NCI-H2107 (cell line): ENCODE data around the gene DHCR24.

Source experiments
- DNase-seq: peaks from one replicate; lab custom pipeline; 2025; lab: John Stamatoyannopoulos, UW

The DHCR24 gene

DNA sequence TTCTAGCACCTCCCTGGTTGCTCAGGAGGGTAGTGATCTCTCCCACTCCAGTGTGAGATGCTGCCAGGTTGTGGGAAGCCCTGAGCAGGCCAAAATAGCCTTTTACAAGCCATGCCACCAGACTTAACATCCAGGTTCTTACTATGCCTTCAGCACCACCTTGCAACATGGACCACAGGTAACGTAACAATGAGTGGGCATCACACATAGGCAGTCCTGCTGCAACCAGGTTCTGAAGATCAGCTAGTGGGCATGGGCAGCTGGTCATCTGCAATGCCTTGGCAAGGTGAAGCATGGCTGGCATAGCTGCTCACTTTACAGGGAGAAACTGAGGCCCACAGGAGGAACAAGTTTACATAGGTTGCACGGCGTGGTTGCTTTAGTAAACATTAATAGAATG lies 40.7 kb downstream of the DHCR24 start:
- DNase-seq: no peak

DNA sequence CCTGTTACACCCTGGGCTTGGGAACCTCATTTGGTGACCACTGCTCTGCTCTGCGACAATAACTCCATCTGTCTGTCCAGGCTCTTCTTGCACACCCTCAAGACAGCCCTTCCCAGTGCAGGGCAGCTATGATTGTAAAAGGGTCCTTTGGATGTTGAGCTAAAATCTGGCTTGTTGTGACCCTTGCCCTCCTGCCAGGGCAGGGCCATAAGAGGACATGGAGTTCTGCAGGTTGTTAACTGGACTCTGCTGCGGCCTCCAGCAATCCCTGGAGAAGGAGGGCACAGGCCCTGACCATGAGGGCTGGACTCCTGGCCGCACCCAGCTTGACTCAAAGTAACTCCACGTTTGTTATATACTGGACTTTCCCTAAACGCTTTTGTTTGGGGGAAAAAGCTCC lies 41.2 kb downstream of the DHCR24 start:
- no peak for DNase-seq

DNA sequence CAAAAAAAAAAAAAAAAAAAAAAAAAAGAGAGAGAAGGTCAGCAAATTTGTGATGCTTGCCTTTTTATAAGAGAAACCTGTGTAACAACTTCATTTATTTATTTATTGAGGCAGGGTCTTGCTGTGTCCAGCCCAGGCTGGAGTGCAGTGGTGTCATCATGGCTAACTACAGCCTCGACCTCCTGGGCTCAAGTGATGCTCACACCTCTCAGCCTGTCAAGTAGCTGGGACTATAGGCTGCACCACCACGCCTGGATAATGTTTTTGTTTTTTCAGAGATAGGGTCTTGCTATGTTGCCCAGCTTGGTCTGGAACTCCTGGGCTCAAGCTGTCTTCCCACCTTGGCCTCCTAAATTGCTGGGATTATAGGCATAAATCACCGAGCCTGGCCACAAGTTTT lies 42.4 kb downstream of the DHCR24 start:
- DNase-seq: no peak

DNA sequence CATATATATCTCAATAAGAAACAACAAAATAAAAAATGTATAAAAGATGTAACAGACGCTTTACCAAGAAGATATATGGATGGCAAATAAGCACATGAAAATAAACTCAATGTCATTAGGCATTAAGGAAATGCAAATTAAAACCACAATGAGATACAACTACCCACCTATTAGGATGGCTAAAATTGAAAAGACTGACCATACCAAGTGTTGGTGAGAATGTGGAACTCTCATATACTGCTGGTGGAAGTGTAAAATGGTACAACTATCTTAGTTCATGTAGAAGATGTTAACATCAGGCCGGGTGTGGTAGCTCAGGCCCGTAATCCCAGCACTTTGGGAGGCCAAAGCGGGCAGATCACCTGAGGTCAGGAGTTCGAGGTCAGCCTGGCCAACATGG lies 43.5 kb downstream of the DHCR24 start:
- DNase-seq: no peak

DNA sequence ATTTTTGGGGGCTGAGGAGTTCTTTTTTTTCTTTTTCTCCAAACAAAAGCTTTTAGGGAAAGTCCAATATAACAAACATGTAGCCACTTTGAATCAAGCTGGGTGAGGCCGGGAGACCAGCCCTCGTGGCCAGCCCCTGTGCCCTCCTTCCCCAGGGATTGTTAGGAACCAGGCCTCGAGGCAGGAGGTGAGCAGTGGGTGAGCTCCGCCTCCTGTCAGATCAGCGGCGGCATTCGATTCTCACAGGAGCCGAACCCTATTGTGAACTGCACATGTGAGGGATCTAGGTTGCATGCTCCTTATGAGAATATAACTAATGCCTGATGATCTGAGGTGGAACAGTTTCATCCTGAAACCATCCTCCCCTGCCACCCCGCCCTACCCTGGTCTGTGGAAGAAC lies 44.0 kb downstream of the DHCR24 start:
- DNase-seq: no peak

DNA sequence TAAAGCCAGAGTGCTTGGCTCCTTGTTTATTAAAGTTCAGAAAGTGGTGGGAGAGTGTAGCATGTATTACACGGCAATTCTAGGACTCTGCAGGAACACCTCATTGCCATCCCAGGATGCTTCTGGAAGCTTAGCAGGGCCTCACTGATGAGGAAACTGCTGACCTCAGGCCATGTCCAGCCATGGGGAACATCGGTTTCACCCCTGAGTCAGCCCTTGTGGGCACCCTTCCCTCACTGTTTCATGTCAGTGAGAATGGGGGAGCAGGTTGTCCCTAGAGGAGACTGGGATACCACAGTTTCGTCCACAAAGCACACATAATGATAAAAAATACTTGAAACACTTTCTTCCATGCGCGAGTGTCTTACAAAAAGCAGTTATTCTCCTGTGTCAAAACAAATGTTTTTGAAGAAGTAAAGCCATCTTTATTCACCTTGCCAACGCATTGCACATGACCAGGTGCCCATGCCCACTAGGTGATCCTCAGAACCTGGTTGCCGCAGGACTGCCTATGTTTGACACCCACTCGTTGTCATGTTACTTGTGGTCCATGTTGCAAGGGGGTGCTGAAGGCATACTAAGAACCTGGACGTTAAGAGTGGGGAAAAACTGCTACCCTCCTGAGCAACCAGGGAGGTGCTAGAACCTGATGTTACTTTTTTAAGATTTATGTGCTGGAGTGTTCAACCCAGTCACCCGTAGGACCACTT lies 44.6 kb downstream of the DHCR24 start:
- DNase-seq: no peak

DNA sequence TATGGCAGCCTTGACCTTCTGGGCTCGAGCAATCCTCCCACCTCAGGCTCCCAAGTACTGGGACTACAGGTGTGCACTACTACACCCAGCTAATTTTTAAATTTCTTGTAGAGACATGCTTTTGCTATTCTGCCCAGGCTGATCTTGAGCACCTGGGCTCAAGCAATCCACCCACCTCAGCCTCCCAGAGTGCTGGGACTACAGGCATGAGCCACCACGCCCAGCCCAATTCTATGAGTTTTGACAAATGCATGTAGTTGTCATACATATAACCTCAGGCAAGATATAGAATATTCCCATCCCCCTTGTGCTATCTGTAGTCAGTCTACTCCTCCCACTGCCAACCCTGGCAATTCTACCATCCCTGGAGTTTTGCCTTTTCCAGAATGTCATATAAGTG lies 47.2 kb downstream of the DHCR24 start:
- no peak for DNase-seq

DNA sequence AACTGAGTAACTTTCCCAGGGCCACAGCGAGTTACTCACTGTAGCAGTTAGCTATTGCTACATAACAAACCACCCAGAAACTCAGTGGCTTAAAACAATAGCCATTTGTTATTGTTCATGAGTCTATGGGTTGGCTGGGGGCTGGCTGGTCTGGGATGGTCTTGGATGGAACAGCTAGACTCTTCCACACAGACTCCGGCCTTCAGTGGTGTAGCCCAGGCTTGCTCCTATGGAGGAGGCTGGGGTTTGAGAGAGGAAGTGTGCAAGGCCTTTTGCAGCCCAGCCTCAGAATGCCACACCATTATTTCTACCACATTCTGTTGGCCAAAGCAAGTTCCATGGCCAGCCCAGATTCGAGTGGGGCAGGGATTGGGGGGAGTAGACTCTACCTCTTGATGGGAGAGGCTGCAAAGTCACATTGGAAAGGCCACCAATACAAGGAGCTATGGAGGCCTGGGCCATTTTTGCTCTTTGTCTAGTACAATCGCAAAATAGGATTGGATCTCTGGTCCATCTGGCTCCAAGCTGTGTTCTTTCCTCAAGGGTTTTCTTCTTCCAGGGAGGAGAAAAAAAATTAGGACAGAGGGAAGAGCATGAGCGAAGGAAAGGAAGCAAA lies 48.3 kb downstream of the DHCR24 start:
- DNase-seq: no peak

DNA sequence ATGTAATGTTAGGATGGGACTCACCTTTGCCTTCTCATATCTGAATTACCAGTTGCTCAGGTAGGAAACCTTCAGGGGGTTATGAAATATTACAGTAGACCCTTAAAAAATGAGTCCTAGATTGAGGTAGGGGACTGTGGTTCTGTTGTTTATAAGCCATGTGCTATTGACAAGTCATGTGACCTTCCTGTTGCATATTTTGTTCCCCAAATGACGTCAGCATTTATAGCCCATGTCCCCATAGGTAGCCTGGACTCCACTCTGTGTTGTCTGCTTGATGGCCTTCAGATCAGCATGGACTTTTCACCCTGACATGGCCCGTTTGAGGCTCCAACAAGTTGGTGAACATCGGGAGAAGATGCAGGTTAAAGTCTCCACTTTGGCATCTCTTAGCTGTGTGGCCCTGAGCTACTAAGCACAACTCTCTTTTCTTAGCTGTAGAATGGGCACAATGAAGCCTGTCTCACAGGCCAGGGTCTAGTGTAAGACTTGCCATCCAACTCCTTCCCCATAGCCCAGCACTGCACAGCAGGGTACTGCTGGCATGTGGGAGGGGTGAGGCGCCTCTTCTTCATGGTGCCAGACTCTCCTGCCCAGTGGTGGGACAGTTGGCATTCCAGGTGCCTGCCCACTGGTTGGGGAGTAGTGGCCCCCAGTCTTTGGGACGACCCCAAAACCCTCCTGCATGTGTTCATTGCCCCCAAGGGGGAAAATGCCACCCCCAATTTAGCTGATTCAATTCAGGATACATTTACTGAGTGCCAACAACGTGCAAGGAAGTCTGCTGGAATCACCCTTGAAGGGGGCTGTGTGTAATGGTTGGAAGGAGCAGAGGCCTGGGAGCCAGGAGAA lies 49.8 kb downstream of the DHCR24 start:
- no peak for DNase-seq

DNA sequence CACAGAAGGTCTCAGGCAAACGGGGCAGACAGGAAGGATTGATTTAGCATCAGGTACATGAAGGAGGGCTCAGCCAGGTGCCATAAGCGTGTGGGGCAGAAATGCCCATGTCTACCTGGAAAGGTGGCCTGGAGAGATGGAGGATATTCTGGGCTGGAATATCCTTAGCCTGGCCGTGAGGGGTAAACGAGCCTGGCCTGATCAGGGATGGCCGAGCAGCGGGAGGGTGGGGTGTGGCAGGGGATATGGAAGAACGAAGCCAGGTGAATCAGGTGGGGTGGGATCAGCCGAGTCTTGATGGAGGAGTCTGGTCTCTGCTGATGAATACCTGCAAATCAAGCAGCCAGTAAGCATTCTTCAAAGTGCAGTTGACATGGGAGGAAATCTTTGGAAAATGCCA lies 50.4 kb downstream of the DHCR24 start:
- DNase-seq: no peak

DNA sequence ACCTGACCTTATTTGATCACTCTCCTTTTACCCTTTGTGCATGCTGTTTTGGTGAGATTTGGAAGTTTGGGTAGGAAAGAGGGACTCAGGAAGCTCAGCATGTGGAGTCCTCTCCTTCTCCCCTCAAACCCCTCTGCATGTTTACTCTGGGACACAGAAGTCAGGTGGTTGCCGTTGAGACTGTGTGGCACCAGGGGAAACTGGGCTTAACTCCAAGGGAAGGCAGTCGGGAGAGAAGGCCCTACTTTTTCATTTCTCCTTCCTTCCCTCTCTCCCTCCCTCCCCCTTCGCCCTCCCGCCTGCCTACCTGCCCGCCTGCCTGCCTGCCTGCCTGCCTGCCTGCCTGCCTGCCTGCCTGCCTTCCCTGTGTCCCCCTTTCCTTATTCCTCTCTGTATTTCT lies 51.0 kb downstream of the DHCR24 start:
- DNase-seq: no peak

DNA sequence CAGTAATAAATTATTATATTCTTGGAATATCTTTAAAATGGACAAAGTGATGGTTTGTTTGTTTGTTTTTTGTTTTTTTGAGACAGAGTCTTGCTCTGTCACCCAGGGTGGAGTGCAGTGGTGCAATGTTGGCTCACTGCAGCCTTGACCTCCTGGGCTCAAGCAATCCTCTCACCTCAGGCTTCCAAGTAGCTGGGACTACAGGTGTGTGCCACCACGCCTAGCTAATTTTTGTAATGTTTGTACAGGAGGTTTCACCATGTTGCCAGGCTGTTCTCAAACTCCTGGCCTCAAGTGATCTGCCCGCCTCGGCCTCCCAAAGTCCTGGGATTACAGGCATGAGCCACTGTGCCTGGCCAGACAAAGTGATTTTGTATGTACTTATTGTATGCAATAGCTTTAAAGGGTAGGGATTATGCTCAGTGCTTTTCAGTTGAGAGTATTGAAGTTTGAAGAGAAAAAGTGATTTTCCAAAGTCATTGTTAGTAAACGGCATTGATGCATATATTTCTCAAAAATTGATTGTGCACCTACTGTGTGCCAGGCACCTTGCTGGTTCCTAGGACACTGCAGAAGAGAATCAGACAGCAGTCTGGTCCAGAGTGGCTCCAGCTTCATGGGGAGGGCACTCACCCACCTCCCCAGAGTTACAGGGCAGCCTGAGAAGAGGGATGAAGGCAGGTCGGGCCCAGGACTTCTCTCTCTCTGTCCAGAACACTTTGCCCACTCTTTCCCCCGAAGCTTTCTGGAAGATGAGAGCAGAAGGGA lies 51.7 kb downstream of the DHCR24 start:
- DNase-seq: no peak

DNA sequence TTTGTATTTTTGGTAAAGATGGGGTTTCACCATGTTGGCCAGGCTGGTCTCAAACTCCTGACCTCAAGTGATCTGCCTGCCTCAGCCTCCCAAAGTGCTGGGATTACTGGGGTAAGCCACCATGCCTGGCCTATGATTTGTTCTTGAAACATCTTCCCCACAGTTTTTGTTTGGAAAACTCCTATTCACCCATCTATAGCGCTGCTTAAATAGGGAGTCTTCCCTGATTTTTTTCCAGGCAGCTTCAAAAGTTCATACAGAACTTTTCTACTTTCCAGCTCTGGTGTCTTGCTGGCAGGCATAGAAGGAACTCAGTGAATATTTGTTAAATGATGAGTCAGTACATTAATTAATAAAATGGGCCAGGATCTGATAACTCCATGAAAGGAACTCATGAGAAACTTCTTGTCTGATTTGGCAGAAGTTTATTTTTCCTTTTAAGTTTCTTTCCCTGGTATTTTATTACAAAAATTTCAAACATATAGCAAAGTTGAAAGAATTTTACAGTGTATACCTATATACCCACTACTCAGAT lies 52.9 kb downstream of the DHCR24 start:
- no peak for DNase-seq

DNA sequence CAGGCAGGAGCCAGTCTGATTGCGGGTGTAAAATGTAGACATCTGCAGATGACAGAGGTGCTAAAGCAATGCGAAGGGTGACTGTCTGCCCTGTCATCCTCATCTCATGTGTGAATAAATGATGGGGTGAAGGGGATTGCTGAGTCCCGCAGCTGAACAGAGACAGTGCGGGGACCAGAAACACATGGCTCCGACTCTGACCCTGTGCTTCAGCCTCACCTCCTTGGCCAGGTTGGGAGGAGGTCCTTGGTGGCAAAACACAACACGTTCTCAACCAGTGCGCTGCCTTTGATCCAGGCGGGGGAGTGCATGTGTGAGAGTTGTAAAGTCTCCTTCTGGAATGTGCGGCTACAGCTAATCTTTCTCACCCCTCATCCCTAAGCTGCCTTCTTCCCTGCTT lies 53.9 kb downstream of the DHCR24 start:
- no peak for DNase-seq

DNA sequence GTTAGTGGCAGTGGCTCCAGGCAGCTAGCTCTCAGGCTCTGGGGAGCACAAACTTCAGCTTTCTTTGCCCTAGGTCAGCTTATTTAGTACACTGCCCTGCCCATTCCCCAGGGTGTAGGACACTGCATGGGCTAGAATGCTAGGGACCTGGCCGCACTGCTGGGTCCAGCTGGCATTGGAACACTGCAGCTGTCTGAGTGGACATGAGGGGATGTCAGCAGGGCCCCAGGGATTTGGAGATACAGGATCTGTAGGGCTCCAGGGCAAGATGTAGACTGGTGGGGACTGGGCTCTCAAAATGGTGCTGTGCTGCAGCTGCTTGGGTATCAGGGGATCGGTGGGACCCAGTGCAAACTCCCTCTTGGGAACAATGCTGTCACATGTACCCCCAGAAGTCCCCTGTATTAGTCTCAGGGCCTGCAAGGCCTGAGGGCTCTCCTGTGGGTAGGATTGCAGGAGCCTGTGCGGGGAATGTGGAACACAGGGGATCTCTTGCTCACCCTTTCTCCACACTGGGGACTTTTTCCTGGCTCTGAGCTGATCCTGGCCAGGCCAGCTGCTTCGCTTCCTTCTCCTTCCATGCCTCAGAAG lies 60.7 kb downstream of the DHCR24 start:
- DNase-seq: no peak

DNA sequence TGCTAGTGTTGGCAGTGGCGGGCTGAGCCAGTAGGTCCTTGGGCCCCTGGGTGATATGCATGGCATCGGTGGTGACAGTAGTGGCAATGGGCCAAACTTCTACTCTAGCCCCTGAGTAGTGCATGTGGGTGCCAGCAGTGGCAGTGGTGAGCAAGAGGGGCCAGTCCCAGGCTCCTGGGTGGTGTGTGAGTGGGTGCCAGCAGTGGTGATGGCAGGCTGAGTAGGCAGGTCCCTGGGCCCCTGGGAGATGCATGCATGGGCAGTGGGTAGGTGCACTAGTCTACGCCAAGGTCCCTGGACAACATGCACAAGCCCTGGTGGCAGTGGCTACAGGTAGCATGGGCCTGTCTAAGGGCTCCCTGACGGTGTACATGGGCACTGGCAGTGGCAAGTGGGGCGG lies 61.3 kb downstream of the DHCR24 start:
- DNase-seq: no peak

DNA sequence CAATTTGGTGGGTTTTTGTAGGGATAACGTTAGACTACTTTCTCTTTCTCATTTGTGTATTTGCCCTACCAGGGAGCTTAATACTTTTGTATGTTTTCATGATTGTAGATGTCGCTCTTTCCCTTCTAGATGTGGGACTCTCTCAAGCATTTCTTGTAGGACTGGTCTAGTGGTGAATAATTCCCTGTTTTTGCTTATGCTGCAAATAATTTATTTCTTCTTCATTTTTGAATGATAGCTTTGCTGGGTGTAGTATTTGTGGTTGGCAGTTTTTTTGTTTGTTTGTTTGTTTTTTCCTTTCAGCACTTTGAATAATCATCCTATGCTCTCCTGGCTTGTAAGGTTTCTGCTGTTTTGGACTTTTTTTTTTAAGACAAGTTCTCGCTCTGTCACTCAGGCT lies 63.3 kb downstream of the DHCR24 start:
- no peak for DNase-seq

DNA sequence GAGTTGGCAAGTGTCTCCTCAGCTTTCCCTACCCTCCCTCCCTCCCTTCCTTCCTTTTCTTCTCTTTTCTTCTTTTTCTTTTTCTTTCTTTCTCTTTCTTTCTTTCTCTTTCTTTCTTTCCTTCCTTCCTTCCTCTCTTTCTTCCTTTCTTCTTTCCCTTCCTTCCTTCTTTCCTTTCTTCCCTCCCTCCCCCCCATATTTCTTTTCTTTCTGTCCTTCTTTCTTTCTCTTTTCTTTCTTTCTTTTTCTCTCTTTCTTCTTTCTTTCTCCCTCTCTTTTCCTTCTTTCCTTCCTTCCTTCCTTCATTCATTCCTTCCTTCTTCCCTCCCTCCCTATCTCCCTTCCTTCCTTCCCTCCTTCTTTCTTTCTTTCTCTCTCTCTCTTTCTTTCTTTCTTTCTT lies 67.3 kb downstream of the DHCR24 start:
- no peak for DNase-seq

DNA sequence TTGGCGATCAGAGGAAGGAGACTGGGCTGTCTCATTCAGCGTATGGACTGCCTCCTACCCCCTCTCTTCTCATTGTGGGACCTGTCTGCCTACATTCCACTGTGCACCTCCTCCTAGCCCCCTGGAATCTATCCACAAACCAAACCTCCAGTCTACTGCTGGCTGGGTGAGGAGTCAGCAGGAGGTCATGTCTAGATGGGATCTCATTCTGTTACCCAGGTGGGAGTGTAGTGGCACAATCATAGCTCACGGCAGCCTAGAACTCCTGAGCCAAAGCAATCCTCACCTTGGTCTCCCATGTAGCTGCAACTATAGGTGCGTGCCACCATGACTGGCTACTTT lies 67.8 kb downstream of the DHCR24 start:
- DNase-seq: no peak

DNA sequence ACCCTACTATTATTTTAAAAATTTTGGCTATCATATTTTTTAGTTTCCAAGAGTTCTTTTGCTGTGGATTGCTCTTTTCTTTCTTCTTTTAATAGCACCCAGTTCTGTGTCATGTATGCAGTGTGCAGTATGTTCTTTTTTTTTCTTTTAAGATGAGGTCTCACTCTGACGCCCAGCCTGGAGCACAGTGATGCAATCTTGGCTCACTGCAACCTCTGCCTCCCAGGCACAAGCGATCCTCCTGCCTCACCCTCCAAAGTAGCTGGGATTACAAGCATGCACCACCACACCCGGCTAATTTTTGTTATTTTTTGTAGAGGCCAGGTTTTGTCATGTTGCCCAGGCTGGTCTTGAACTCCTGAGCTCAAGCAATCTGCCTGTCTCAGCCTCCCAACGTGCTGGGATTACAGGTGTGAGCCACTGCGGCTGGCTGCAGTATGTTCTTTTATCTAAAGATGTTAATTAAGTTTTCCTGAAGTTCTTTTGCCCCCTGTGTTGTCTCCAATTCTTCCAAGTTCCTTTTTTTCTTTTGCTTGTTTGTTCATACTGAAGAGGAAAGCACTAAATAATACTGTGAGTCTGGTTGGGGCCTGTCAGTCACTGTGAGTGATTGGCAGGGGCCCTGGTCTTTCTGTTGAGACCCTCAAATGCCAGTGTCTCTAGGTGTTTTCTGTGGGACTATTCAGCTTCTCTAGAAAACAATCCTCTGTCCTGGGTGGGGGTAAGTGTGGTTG lies 68.4 kb downstream of the DHCR24 start:
- DNase-seq: no peak

DNA sequence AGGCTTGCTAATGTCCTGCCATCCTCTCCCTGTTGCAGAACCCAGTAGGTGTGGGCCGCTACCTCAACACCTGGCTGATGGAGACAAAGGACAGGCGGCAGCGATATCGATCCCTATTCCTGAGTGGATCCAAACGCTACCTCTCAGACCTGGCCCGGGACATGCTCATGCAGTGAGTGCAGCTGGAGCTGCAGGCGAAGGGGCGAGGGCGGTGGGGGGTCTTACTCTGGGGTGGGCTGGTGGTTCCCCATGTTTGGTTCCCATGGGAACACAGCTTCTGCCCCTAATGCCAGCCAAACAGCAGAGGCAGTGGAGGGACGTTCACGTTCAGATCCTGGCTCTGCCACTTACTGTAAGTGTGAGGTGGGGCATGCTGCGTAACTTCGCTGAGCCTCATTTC lies 70.0 kb downstream of the DHCR24 start:
- no peak for DNase-seq
